ENCODE measurements around the gene SLC2A10.
A peak's percentile ranks its signal among the peaks of the same experiment; 100 is the strongest.

Gene SLC2A10

DNA sequence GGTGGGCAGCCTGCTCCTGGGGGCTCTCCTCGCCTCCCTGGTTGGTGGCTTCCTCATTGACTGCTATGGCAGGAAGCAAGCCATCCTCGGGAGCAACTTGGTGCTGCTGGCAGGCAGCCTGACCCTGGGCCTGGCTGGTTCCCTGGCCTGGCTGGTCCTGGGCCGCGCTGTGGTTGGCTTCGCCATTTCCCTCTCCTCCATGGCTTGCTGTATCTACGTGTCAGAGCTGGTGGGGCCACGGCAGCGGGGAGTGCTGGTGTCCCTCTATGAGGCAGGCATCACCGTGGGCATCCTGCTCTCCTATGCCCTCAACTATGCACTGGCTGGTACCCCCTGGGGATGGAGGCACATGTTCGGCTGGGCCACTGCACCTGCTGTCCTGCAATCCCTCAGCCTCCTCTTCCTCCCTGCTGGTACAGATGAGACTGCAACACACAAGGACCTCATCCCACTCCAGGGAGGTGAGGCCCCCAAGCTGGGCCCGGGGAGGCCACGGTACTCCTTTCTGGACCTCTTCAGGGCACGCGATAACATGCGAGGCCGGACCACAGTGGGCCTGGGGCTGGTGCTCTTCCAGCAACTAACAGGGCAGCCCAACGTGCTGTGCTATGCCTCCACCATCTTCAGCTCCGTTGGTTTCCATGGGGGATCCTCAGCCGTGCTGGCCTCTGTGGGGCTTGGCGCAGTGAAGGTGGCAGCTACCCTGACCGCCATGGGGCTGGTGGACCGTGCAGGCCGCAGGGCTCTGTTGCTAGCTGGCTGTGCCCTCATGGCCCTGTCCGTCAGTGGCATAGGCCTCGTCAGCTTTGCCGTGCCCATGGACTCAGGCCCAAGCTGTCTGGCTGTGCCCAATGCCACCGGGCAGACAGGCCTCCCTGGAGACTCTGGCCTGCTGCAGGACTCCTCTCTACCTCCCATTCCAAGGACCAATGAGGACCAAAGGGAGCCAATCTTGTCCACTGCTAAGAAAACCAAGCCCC lies 16.0 kb downstream of the SLC2A10 start:
- TF ChIP-seq, protein P1, sequence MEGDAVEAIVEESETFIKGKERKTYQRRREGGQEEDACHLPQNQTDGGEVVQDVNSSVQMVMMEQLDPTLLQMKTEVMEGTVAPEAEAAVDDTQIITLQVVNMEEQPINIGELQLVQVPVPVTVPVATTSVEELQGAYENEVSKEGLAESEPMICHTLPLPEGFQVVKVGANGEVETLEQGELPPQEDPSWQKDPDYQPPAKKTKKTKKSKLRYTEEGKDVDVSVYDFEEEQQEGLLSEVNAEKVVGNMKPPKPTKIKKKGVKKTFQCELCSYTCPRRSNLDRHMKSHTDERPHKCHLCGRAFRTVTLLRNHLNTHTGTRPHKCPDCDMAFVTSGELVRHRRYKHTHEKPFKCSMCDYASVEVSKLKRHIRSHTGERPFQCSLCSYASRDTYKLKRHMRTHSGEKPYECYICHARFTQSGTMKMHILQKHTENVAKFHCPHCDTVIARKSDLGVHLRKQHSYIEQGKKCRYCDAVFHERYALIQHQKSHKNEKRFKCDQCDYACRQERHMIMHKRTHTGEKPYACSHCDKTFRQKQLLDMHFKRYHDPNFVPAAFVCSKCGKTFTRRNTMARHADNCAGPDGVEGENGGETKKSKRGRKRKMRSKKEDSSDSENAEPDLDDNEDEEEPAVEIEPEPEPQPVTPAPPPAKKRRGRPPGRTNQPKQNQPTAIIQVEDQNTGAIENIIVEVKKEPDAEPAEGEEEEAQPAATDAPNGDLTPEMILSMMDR (conservative IDR thresholded peaks at IDR 0.05): no peak
- no peak overlapping the region for H3K27ac ChIP-seq

DNA sequence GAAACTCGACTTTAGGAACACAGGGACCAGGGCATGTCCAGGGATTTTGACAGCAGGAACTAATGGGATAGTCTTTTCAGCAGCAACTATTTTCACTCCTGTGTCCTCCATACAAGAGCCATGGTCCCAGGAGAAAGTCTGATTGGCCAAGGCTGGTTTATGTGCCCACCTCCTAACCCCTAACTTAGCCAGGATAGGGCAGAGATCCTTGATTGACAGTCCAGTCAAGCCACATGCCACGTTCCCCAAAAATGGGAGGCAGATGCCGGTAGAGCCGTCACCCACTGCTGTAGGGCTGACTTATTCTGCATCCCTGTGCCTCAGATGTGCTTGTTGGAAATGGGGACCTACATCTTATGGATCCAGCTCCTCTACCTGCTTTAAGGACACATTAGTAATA lies 22.3 kb downstream of the SLC2A10 start:
- TF ChIP-seq, protein P1 (conservative IDR thresholded peaks at IDR 0.05): no peak

DNA sequence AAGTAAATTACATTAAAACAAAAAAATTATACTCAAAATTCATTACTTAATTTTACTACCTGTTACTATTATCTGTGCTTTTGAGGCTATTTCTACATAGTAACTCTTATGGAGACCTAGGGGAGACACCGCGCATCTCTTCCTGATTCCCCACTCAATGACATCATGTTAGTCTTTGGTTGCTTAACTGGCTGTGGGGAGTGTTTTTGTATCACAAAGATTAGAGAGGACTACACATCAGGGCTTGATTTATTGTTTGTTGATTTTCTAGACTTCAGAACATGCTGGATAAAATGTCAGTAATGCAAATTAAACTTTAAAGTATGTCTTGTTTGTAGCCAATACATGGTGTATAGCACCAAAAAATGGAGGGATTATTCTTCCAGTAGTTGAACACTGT lies 26.0 kb downstream of the SLC2A10 start:
- no peak overlapping the region for H3K27ac ChIP-seq
- TF ChIP-seq, protein P1 (conservative IDR thresholded peaks at IDR 0.05): no peak

More for the DNA sequence above, 22.3 kb downstream of the SLC2A10 start:
- no peak overlapping the region for H3K27ac ChIP-seq

DNA sequence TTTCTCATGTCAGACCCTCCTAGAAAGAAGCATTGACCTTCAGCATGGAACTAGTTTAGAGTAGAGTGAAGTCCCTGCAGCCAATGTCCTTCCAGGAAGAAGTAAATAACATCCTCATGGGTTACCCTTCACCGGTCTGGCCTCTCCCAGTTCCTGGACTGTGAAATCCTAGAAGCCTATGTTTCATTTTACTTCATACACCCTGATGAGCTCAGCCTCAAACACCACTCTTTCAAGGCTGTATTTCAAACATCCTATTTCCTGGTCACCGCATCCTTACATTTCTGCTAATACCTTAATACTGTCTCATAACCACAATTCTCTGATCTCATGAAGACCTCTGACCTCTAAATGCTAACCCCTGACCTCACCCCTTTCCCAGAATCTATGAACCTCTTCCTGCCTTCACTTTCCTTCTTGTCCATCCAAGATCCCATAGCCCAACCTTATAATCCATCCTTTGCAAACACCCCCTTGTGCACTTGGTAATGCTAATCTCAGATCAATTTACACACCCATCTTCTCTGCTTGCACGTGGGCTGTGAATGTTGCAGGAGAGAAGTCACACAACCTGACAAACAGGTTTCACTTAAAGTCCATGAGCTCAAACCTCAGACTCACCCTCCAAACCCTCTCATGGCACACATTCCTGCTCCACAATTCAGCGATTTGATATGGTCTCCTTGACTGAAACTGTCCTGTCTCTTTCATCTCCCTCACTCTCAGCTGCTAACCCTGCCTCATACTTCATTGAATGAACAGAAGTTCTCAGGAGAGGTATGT lies 30.2 kb downstream of the SLC2A10 start:
- TF ChIP-seq, protein P1 (conservative IDR thresholded peaks at IDR 0.05): no peak
- H3K27ac ChIP-seq: 0 out of 2 replicates have a peak overlapping the region, but pooled peaks have one; percentile 5

DNA sequence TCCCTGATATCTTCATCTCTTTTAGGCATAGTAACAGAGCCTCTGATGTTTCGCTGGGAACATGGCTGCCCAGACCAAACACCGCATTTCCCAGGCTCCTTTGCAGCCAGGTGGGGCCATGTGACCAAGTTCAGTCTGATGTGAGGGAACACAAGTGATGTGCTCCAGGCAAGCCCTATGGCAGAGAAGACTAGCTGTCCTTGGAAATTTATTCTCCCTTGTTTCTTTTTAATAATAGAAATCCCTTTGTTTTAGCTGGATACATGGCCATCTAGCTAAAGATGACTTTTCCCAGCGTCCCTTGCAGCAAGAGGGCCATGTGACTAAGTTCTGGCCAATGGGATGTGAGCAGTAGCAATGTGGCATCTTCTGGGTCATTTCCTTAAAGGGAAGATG lies 30.8 kb downstream of the SLC2A10 start:
- 0 out of 2 replicates have a peak overlapping the region, but pooled peaks have one; percentile 5 for H3K27ac ChIP-seq
- TF ChIP-seq, protein P1 (conservative IDR thresholded peaks at IDR 0.05): no peak

DNA sequence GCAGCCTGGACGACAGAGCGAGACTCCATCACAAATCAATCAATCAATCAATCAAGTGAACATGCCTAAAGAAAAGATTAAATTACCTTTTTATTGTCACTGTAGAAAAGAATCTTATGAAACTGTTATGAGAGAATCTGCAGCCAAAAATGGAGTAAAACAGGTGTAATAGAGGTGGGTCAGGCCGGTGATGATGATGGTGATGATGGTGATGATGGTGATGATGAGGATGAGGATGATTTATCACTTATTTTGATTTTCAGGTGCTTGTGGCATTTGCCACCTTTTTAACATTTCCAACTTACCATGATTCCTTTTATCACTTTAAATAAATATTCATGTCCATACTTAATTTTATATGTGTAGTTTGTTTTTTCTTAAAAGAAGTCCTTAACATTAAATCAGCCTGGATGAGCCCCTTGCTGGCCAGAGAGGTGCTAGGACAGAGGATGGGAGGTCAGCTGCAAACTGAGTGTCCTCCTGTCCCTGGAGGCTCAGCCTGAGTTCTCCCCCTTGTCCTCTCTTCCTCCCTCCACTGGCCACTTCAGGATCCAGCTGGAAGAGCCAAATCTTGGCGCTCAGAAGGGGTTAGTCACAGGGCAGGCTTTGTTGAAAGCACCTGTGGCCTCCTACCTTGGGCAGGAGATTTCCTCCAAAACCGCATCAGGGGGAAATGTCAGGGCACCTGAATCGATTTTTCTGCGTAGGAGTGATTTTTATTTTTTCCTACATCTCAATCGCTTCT lies 32.6 kb downstream of the SLC2A10 start:
- no peak overlapping the region for H3K27ac ChIP-seq
- TF ChIP-seq, protein P1 (conservative IDR thresholded peaks at IDR 0.05): no peak

All from VCaP (cell line).